ENCODE results near the gene ZBTB44.

The ZBTB44 gene

DNA sequence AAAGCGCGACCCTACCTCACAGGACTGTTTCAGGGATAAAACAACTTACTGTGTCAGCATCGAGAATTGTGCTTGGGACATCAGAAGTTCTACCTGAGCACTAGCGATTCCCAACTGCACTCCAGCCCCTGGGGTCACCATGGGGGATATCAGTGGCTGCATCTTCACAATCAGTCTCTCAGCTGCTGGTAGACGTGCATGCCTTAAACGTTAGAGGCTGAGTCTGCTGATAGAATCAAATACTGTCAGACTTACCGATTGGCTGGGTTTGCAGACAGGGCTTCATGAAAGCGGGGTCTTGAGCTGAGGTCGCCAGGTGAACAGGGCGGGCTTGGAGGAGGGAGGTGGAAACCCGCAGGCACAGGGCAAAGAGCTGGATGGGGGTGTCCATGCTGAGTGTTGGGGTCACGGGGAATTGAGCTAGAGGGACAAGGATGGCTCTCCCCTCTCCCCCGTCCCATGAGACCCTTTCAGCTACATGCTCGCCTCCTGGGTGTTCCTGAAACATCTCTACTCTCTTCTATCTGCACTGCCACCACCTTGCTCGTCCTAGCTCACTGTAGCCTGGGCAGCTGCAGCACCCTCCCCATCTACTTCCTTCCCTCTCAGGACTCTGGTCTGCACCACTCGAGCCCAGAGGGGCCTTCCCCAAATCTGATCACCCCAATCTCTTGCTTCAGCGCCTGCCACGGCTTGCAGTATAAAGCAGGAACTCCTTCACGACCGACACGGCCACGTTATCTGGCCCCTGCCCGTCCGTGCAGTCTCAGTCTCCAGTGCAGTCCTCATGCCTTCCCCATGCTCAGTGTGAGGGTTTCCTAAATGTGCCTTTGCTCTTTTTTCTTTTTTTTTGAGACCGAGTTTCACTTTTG is 111.7 kb downstream of the ZBTB44 start:
- H3K4me3 ChIP-seq (ENCODE audit: low read depth, low read length), result no peak overlapping the region
- in situ Hi-C loops (cut with HindIII; ENCODE audit: low sequenced_read_pairs), result loop anchor here (25.0 kb wide), 2 partner anchors 184 to 684 kb away; no protein-coding TSS in a partner anchor
- no peak for DNase-seq (ENCODE audit: low read depth)
- TF ChIP-seq, protein P1, sequence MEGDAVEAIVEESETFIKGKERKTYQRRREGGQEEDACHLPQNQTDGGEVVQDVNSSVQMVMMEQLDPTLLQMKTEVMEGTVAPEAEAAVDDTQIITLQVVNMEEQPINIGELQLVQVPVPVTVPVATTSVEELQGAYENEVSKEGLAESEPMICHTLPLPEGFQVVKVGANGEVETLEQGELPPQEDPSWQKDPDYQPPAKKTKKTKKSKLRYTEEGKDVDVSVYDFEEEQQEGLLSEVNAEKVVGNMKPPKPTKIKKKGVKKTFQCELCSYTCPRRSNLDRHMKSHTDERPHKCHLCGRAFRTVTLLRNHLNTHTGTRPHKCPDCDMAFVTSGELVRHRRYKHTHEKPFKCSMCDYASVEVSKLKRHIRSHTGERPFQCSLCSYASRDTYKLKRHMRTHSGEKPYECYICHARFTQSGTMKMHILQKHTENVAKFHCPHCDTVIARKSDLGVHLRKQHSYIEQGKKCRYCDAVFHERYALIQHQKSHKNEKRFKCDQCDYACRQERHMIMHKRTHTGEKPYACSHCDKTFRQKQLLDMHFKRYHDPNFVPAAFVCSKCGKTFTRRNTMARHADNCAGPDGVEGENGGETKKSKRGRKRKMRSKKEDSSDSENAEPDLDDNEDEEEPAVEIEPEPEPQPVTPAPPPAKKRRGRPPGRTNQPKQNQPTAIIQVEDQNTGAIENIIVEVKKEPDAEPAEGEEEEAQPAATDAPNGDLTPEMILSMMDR (IDR thresholded peaks at IDR 0.05; ENCODE audit: low read depth, low read length, missing control alignments), result no peak

DNA sequence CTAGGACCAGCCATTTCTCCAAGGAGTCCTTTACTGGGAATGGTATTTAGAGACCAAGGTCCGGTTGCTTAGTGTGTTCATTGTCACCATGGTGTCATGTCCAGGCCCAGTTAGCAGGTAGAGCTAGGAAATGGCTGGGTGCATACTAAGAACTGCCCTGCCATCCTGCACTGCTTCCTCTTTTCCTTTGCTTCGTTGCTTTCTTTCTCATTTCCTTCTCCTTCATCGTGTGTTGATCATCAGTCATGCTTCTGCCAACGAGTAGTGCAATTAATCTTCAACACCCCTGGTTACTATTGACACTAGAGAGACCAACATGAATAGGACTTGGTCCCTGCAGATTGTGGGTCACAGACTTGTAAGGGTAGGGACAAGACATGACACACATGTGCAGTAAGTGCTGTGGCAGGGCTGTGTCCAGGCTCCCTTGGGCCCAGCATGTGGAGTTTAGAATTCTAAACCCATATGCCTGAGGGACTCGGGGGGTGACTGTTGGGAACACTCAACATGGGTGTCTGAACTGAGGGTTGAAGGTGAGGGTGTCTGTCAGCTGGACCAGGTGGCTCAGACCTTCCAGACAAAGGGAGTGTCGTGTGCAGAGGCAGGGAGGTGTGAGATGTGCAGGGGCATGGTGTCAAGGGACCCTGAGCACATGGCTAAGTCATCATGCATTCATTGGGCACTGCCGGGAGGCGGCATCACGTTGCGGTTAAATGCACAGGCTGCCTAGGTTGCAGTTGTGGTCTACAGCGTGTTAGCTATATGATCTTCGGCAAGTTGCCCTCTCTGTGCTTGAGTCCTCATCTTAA is 112.5 kb downstream of the ZBTB44 start:
- in situ Hi-C loops (cut with HindIII; ENCODE audit: low sequenced_read_pairs), result loop anchor here (25.0 kb wide), 2 partner anchors 185 to 685 kb away; no protein-coding TSS in a partner anchor
- no peak for DNase-seq (ENCODE audit: low read depth)
- TF ChIP-seq, protein P1 (IDR thresholded peaks at IDR 0.05; ENCODE audit: low read depth, low read length, missing control alignments), result no peak
- H3K4me3 ChIP-seq (ENCODE audit: low read depth, low read length), result no peak overlapping the region

DNA sequence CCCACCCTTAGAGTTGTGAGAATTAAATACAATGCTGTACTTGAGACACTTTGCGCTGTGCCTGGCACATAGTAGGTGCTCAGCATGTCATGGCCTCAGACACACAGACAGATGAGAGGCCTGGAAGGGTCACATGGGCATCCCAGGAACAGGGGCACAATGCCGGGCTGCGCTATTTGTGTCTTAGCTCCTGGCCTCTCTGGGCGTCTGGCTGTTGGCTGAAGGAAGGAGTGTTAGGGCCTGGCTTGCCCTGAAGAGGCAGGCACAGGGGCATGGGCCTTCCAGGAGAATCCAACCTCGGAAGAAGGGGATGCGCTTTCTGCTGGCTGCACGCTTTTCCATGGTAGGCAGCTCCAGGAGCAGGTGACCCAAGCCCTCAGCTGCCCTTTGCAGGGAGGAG is 113.7 kb downstream of the ZBTB44 start:
- H3K4me3 ChIP-seq (ENCODE audit: low read depth, low read length), result no peak overlapping the region
- in situ Hi-C loops (cut with HindIII; ENCODE audit: low sequenced_read_pairs), result loop anchor here (25.0 kb wide), 2 partner anchors 186 to 686 kb away; no protein-coding TSS in a partner anchor
- TF ChIP-seq, protein P1 (IDR thresholded peaks at IDR 0.05; ENCODE audit: low read depth, low read length, missing control alignments), result no peak
- DNase-seq (ENCODE audit: low read depth), result no peak

DNA sequence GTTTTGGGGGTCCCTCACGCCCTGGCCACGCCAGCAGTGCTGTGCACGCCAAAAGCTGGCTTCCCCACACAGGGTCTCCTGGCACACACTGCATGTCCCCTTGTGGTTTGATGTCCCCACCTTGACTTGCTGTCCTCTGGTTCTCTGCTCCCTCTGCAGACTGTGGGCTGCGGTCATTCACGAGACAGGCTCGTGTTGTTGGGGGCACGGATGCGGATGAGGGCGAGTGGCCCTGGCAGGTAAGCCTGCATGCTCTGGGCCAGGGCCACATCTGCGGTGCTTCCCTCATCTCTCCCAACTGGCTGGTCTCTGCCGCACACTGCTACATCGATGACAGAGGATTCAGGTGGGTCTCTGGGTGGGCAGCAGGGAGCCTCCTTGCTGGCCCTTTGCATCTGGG is 114.9 kb downstream of the ZBTB44 start:
- TF ChIP-seq, protein P1 (IDR thresholded peaks at IDR 0.05; ENCODE audit: low read depth, low read length, missing control alignments), result no peak
- in situ Hi-C loops (cut with HindIII; ENCODE audit: low sequenced_read_pairs), result loop anchor here (25.0 kb wide), 2 partner anchors 188 to 688 kb away; no protein-coding TSS in a partner anchor
- no peak overlapping the region for H3K4me3 ChIP-seq (ENCODE audit: low read depth, low read length)
- no peak for DNase-seq (ENCODE audit: low read depth)

DNA sequence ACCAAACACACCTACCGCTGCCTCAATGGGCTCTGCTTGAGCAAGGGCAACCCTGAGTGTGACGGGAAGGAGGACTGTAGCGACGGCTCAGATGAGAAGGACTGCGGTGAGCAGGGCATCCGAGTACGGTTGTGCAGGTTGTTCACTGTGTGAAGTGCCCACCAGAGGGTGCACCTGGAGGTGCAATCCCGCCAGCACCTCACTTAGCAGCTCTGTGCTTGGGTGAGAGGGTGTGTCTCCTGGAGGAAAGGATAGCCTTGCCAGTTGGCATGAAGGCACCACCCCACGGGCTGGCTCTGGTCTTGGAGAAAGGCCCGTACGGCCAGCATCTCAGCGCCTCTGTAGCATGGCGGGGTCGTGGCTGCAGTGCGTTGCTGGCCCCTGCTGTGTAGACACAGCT is 115.8 kb downstream of the ZBTB44 start:
- no peak for DNase-seq (ENCODE audit: low read depth)
- H3K4me3 ChIP-seq (ENCODE audit: low read depth, low read length), result no peak overlapping the region
- TF ChIP-seq, protein P1 (IDR thresholded peaks at IDR 0.05; ENCODE audit: low read depth, low read length, missing control alignments), result no peak
- in situ Hi-C loops (cut with HindIII; ENCODE audit: low sequenced_read_pairs), result no loop called here

DNA sequence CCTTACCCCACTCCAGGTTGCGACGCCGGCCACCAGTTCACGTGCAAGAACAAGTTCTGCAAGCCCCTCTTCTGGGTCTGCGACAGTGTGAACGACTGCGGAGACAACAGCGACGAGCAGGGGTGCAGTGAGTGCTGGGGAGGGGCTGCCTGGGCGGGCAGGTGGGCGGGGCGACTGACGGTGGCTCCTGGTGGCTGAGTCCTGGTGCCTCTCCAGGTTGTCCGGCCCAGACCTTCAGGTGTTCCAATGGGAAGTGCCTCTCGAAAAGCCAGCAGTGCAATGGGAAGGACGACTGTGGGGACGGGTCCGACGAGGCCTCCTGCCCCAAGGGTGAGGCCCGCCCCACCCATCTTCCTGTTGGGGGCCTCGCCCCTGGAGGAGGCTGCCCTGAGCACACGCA is 116.4 kb downstream of the ZBTB44 start:
- in situ Hi-C loops (cut with HindIII; ENCODE audit: low sequenced_read_pairs), result no loop called here
- TF ChIP-seq, protein P1 (IDR thresholded peaks at IDR 0.05; ENCODE audit: low read depth, low read length, missing control alignments), result no peak
- H3K4me3 ChIP-seq (ENCODE audit: low read depth, low read length), result no peak overlapping the region
- no peak for DNase-seq (ENCODE audit: low read depth)

Data from astrocyte of the cerebellum (primary cell).